Natural killer cell (primary cell): ENCODE data around the gene ADGRD1. TPM values are rescaled to one million over a fixed set of nuclear protein-coding genes. Genes with fewer than 3 reads are reported as not detected.
A peak's percentile ranks its signal among the peaks of the same experiment; 100 is the strongest.

Experiments
- ATAC-seq, 3 donors: fragments of 150-1000 bp in 2 of 3; fragments of 200-7000 bp in 1 of 3; cut with Tn5 transposase; 1 replicate in 1 of 3; 2 replicates in 2 of 3; pipeline ENCODE4 v1.10.0; 2021; ENCODE audit warnings: mild to moderate bottlenecking in 2 of 3, moderate library complexity in 2 of 3
- DNase-seq, 2 donors: peaks; one replicate each; pipeline versions ENCODE4 v3.0.0 to v3.0.0-alpha.2; 2013 to 2021; ENCODE audit warnings: mixed read lengths in 1 of 2
- H3K27ac ChIP-seq: one replicate; pipeline ENCODE4 v1.5.1; 2013; ENCODE audit warnings: mild to moderate bottlenecking, low read length
- H3K27me3 ChIP-seq: one replicate; pipeline ENCODE4 v1.6.1; 2013; ENCODE audit warnings: low read length; ENCODE audit not compliant: control insufficient read depth, insufficient read depth
- H3K36me3 ChIP-seq: one replicate; pipeline ENCODE4 v1.6.1; 2013; ENCODE audit warnings: low read length; ENCODE audit not compliant: control insufficient read depth, insufficient read depth
- H3K4me1 ChIP-seq: one replicate; pipeline ENCODE4 v1.6.1; 2013; ENCODE audit warnings: low read length; ENCODE audit not compliant: control insufficient read depth, insufficient read depth
- H3K4me3 ChIP-seq: one replicate; pipeline ENCODE4 v1.5.1; 2013; ENCODE audit warnings: low read length
- H3K9me3 ChIP-seq: one replicate; pipeline ENCODE4 v1.6.1; 2013; ENCODE audit warnings: low read length; ENCODE audit not compliant: control insufficient read depth, insufficient read depth
- H3K27ac Mint-ChIP-seq, 2 donors: one replicate each; pipeline ENCODE4 v1.8.0; 2022; ENCODE audit warnings: mild to moderate bottlenecking in 2 of 2, mixed read lengths in 2 of 2, moderate library complexity in 1 of 2
- H3K27me3 Mint-ChIP-seq, 2 donors: one replicate each; pipeline ENCODE4 v1.8.0; 2022; ENCODE audit warnings: low read depth in 2 of 2, mixed read lengths in 2 of 2
- H3K36me3 Mint-ChIP-seq: one replicate; pipeline ENCODE4 v1.8.0; 2022; ENCODE audit warnings: mixed read lengths
- H3K4me1 Mint-ChIP-seq, 2 donors: one replicate each; pipeline ENCODE4 v1.8.0; 2022; ENCODE audit warnings: mixed read lengths in 2 of 2
- H3K4me3 Mint-ChIP-seq: one replicate; pipeline ENCODE4 v1.8.0; 2022; ENCODE audit warnings: mild to moderate bottlenecking, moderate library complexity, mixed read lengths
- H3K9me3 Mint-ChIP-seq, 2 donors: one replicate each; pipeline ENCODE4 v1.8.0; 2022; ENCODE audit warnings: mixed read lengths in 2 of 2
- CTCF ChIP-seq: fragments of 200-600 bp; IDR thresholded peaks from one replicate; pipeline ENCODE4 v1.8.0; 2022; ENCODE audit warnings: antibody characterized with exemption
- WGBS: methylation state at CpG from one replicate; pipeline ENCODE4 v1.1.7; 2013; ENCODE audit warnings: missing lambda C conversion rate; ENCODE audit not compliant: insufficient coverage; 5-methylcytosine and 5-hydroxymethylcytosine counted together
- intact Hi-C: fragments of 100-400 bp; cut with micrococcal nuclease; formaldehyde crosslinking; loops from one replicate; pipeline ENCODE4 v1.14.2; 2022
- total RNA-seq, 4 donors: library from RNA; stranded (reverse); fragments of 120-200 nt in 1 of 4; gene quantifications; one replicate each; pipeline versions ENCODE4 v1.2.3 to v1.2.4, GENCODE V29; 2013 to 2022

ADGRD1 gene
- total RNA-seq, 3 donors from 2014 or later (not counting 1 experiment from before 2014, with no cell fraction given) = 0.50 to 3.9 (median 1.4) TPM

GRCh38 chr12:131034631-131035244 lies 81.0 kb downstream of the ADGRD1 start:
- 73% methylated on average over 15 of the region's 15 CpGs for WGBS
- Mint-ChIP-seq H3K4me3 (no peak overlapping the region), H3K36me3 (no peaks in the 10 kb centered on the region), H3K9me3 (no peaks in the 10 kb centered on the region), H3K27me3 (no peaks in the 10 kb centered on the region), H3K27ac (no peak overlapping the region), H3K4me1 (peaks cover 5 to 6% of the 10 kb centered on the region in 2 donors)
- Histone ChIP-seq H3K4me1 (peaks cover 34% of the 10 kb centered on the region), H3K9me3 (no peaks in the 10 kb centered on the region), H3K4me3 (no peak overlapping the region), H3K27me3 (no peaks in the 10 kb centered on the region), H3K27ac (peak overlapping the region; percentile 39), H3K36me3 (no peaks in the 10 kb centered on the region)
- no peak for ATAC-seq
- intact Hi-C loops = no loop called here
- TF ChIP-seq CTCF = no peak
- no peak for DNase-seq

- H3K27ac ChIP-seq = peak overlapping the region; percentile 39
- TF ChIP-seq CTCF = no peak
- no peaks in the 10 kb centered on the region for H3K27me3 Mint-ChIP-seq
- DNase-seq (peak in 1 of 2 donors; percentile 9), ATAC-seq (peak in 1 of 3 donors; percentile 40)
- peaks cover 5 to 6% of the 10 kb centered on the region in 2 donors for H3K4me1 Mint-ChIP-seq
- no peak overlapping the region for H3K27ac Mint-ChIP-seq
- H3K36me3 Mint-ChIP-seq = no peaks in the 10 kb centered on the region
- intact Hi-C loops = no loop called here
- H3K9me3 Mint-ChIP-seq = no peaks in the 10 kb centered on the region
- no peaks in the 10 kb centered on the region for H3K27me3 ChIP-seq
- WGBS = 62% methylated on average over 18 of the region's 18 CpGs
- no peaks in the 10 kb centered on the region for H3K36me3 ChIP-seq
- H3K4me1 ChIP-seq = peaks cover 31% of the 10 kb centered on the region
- H3K9me3 ChIP-seq = no peaks in the 10 kb centered on the region
- no peak overlapping the region for H3K4me3 Mint-ChIP-seq
- H3K4me3 ChIP-seq = no peak overlapping the region
Observed at GRCh38 chr12:131035245-131035681, 81.6 kb downstream of the ADGRD1 start.

- TF ChIP-seq CTCF = no peak
Observed at GRCh38 chr12:131038159-131038558, 84.5 kb downstream of the ADGRD1 start.

More at GRCh38 chr12:131038159-131038558, 84.5 kb downstream of the ADGRD1 start:
- Mint-ChIP-seq H3K9me3 (no peaks in the 10 kb centered on the region), H3K27ac (no peak overlapping the region), H3K36me3 (no peaks in the 10 kb centered on the region), H3K4me3 (no peak overlapping the region), H3K4me1 (peaks cover 5 to 6% of the 10 kb centered on the region in 2 donors), H3K27me3 (no peaks in the 10 kb centered on the region)
- peaks cover 22% of the 10 kb centered on the region for H3K4me1 ChIP-seq
- 93% methylated on average over 11 of the region's 11 CpGs for WGBS
- no peaks in the 10 kb centered on the region for H3K9me3 ChIP-seq
- intact Hi-C loops = no loop called here
- no peak for DNase-seq
- no peaks in the 10 kb centered on the region for H3K27me3 ChIP-seq
- no peaks in the 10 kb centered on the region for H3K36me3 ChIP-seq
- H3K4me3 ChIP-seq = no peak overlapping the region
- no peak overlapping the region for H3K27ac ChIP-seq
- no peak for ATAC-seq
